Body of pancreas (tissue), 4 donors: ENCODE data around the gene ARHGEF33. TPM values are rescaled to one million over a fixed set of nuclear protein-coding genes. Genes with fewer than 3 reads are reported as not detected.

Experiments
- ATAC-seq: fragments of 150-250 bp; one replicate; pipeline ENCODE4 v1.9.1; 2016
- DNase-seq, 4 donors: peaks; one replicate each; pipeline ENCODE4 v3.0.0-alpha.2; 2019
- H3K27ac ChIP-seq, 4 donors: fragments of 200-600 bp; sonication (generic); 1 replicate in 3 of 4; 2 replicates in 1 of 4; pipeline versions ENCODE4 v1.5.1 to v1.6.1; 2016 to 2019; ENCODE audit warnings: mild to moderate bottlenecking in 1 of 4, mixed read lengths in 1 of 4, moderate library complexity in 1 of 4
- H3K27me3 ChIP-seq, 2 donors: fragments of 200-600 bp; sonication (generic); one replicate each; pipeline ENCODE4 v1.6.0; 2016; ENCODE audit warnings: mild to moderate bottlenecking in 1 of 2
- H3K36me3 ChIP-seq, 2 donors: fragments of 200-600 bp; sonication (generic); replicated peaks in 1 of 2; 2 replicates each; pipeline ENCODE4 v1.5.1; 2016; ENCODE audit warnings: low read depth in 2 of 2; ENCODE audit not compliant: insufficient read depth in 1 of 2
- H3K4me1 ChIP-seq: fragments of 200-600 bp; sonication (generic); one replicate; pipeline ENCODE4 v1.6.0; 2016
- H3K4me3 ChIP-seq, 2 donors: fragments of 200-600 bp; sonication (generic); 1 replicate in 1 of 2; 2 replicates in 1 of 2; pipeline ENCODE4 v1.5.1; 2016 to 2019
- H3K9me3 ChIP-seq, 3 donors: fragments of 200-600 bp; sonication (generic); 1 replicate in 2 of 3; 2 replicates in 1 of 3; pipeline ENCODE4 v1.5.1; 2016
- CTCF ChIP-seq, 7 experiments: fragments of 450-650 bp in 4 of 7; fragments of 200-600 bp in 3 of 7; sonication (generic) in 3 of 7; IDR thresholded peaks; one replicate each; pipeline ENCODE4 v1.5.1; 2016 to 2019; ENCODE audit warnings: antibody characterized with exemption in 7 of 7
- POLR2A ChIP-seq, 3 donors: fragments of 450-650 bp; IDR thresholded peaks; one replicate each; pipeline ENCODE4 v1.6.1; 2016; ENCODE audit warnings: antibody characterized with exemption in 3 of 3, mild to moderate bottlenecking in 2 of 3
- WGBS, 2 donors: methylation state at CpG; one replicate each; pipeline ENCODE4 v1.1.5; 2017; 5-methylcytosine and 5-hydroxymethylcytosine counted together
- intact Hi-C: fragments of 100-400 bp; cut with DNase I; formaldehyde crosslinking; loops from one replicate; pipeline ENCODE4 v1.15.1; 2023
- total RNA-seq, 2 donors: library from RNA; depleted of rRNA; stranded (reverse); fragments of >200 nt; gene quantifications; one replicate each; pipeline ENCODE4 v1.1.0, GENCODE V29; 2016

Gene ARHGEF33
- total RNA-seq, 2 donors from 2014 or later: 0.33 to 1.3 TPM

GRCh38 chr2:38937548-38937947, 47.9 kb downstream of the ARHGEF33 start:
- ATAC-seq: no peak
- Histone ChIP-seq H3K27me3 (no peaks in the 10 kb centered on the region), H3K36me3 (no peaks in the 10 kb centered on the region), H3K9me3 (no peaks in the 10 kb centered on the region), H3K4me3 (no peak overlapping the region), H3K4me1 (no peaks in the 10 kb centered on the region), H3K27ac (no peak overlapping the region)
- no peak for DNase-seq
- intact Hi-C loops: no loop called here
- WGBS, 2 donors: 66 to 84% methylated on average over 3 of the region's 3 CpGs
- TF ChIP-seq POLR2A (IDR thresholded peaks at IDR 0.05) (no peak), CTCF (IDR thresholded peaks at IDR 0.05) (no peak)

GRCh38 chr2:38940746-38941145, 51.1 kb downstream of the ARHGEF33 start:
- intact Hi-C loops: loop anchor here (10.0 kb wide), 1 partner anchor 376 kb away; no protein-coding TSS in a partner anchor
- WGBS, 2 donors: 50 to 87% methylated on average over 1 of the region's 1 CpG
- Histone ChIP-seq H3K36me3 (no peaks in the 10 kb centered on the region), H3K4me1 (no peaks in the 10 kb centered on the region), H3K4me3 (no peak overlapping the region), H3K9me3 (no peaks in the 10 kb centered on the region), H3K27ac (no peak overlapping the region), H3K27me3 (no peaks in the 10 kb centered on the region)
- no peak for DNase-seq
- no peak for ATAC-seq
- no peak for TF ChIP-seq POLR2A (IDR thresholded peaks at IDR 0.05)
- no peak for TF ChIP-seq CTCF (IDR thresholded peaks at IDR 0.05)

- ATAC-seq (no peak), DNase-seq (no peak)
- Histone ChIP-seq H3K4me1 (no peaks in the 10 kb centered on the region), H3K36me3 (no peaks in the 10 kb centered on the region), H3K4me3 (no peak overlapping the region), H3K27me3 (no peaks in the 10 kb centered on the region), H3K27ac (no peak overlapping the region), H3K9me3 (no peaks in the 10 kb centered on the region)
- TF ChIP-seq POLR2A (IDR thresholded peaks at IDR 0.05): no peak
- TF ChIP-seq CTCF (IDR thresholded peaks at IDR 0.05): no peak
- intact Hi-C loops: loop anchor here (10.0 kb wide), 1 partner anchor 379 kb away; no protein-coding TSS in a partner anchor
These were observed 54.1 kb downstream of the ARHGEF33 start for GRCh38 chr2:38943784-38944183.

GRCh38 chr2:38945372-38945771, 55.7 kb downstream of the ARHGEF33 start:
- WGBS, 2 donors: 87 to 90% methylated on average over 4 of the region's 4 CpGs
- no peaks in the 10 kb centered on the region for H3K4me1 ChIP-seq
- no peak overlapping the region for H3K27ac ChIP-seq
- no peak overlapping the region for H3K4me3 ChIP-seq
- H3K36me3 ChIP-seq: no peaks in the 10 kb centered on the region
- H3K27me3 ChIP-seq: no peaks in the 10 kb centered on the region
- intact Hi-C loops: loop anchor here (10.0 kb wide), 1 partner anchor 381 kb away; no protein-coding TSS in a partner anchor
- TF ChIP-seq POLR2A (IDR thresholded peaks at IDR 0.05) (no peak), CTCF (IDR thresholded peaks at IDR 0.05) (no peak)
- no peaks in the 10 kb centered on the region for H3K9me3 ChIP-seq
- DNase-seq (no peak), ATAC-seq (no peak)

- ATAC-seq (no peak), DNase-seq (no peak)
- Histone ChIP-seq H3K27me3 (no peaks in the 10 kb centered on the region), H3K36me3 (no peaks in the 10 kb centered on the region), H3K9me3 (no peaks in the 10 kb centered on the region), H3K27ac (no peak overlapping the region), H3K4me1 (no peaks in the 10 kb centered on the region), H3K4me3 (no peak overlapping the region)
- 76 to 82% methylated on average over 5 of the region's 5 CpGs for WGBS, 2 donors
- intact Hi-C loops: loop anchor here (10.0 kb wide), 1 partner anchor 381 kb away; no protein-coding TSS in a partner anchor
- TF ChIP-seq CTCF (IDR thresholded peaks at IDR 0.05) (no peak), POLR2A (IDR thresholded peaks at IDR 0.05) (no peak)
These were observed 56.2 kb downstream of the ARHGEF33 start for GRCh38 chr2:38945911-38946310.
